NK-92 (cell line): Measurements from ENCODE around the gene PABPN1L.

ENCODE experiments used
- DNase-seq: peaks from one replicate; lab custom pipeline; 2025; ENCODE audit not compliant: unreplicated experiment; lab: John Stamatoyannopoulos, UW

PABPN1L gene

GRCh38 chr16:88815227-88815626, 51.2 kb downstream of the PABPN1L start:
- no peak for DNase-seq

DNA sequence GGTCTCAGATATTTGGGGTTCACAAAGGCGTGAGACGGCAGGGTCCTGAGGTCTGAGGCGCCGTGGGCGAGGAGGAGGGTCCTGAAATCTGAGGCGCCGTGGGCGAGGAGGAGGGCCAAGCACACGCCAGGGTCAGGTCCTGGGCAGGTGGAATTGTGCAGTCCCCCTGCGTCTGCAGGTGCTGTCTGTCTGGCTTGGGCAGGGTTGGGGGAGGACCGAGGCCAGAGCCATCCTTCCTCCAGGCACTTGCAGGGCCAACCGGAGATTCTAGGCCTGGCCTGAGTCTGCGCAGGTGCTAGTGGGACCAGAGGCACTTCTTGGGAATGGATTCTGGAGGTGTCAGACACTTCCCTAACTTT, 52.3 kb downstream of the PABPN1L start:
- DNase-seq, result no peak
